Epidermal melanocyte (primary cell): ENCODE measurements around the gene RAC2.

ENCODE experiments used
- DNase-seq: peaks from one replicate; pipeline ENCODE4 v3.0.0; 2011; ENCODE audit warnings: low spot score; ENCODE audit not compliant: insufficient read length

RAC2 gene

GRCh38 chr22:37178350-37179125 is 65.5 kb downstream of the RAC2 start:
- peak; percentile 16 for DNase-seq

GRCh38 chr22:37177755-37178154 is 66.3 kb downstream of the RAC2 start:
- peak; percentile 6 for DNase-seq

- peak; percentile 2 for DNase-seq
Observed at GRCh38 chr22:37177221-37177620, 66.8 kb downstream of the RAC2 start.

- DNase-seq: peak; percentile 68
Observed at GRCh38 chr22:37176464-37177061, 67.5 kb downstream of the RAC2 start.

GRCh38 chr22:37175414-37176281 is 68.4 kb downstream of the RAC2 start:
- DNase-seq: peak; percentile 4
